Measurements from ENCODE around the gene YARS1.

Gene YARS1

DNA sequence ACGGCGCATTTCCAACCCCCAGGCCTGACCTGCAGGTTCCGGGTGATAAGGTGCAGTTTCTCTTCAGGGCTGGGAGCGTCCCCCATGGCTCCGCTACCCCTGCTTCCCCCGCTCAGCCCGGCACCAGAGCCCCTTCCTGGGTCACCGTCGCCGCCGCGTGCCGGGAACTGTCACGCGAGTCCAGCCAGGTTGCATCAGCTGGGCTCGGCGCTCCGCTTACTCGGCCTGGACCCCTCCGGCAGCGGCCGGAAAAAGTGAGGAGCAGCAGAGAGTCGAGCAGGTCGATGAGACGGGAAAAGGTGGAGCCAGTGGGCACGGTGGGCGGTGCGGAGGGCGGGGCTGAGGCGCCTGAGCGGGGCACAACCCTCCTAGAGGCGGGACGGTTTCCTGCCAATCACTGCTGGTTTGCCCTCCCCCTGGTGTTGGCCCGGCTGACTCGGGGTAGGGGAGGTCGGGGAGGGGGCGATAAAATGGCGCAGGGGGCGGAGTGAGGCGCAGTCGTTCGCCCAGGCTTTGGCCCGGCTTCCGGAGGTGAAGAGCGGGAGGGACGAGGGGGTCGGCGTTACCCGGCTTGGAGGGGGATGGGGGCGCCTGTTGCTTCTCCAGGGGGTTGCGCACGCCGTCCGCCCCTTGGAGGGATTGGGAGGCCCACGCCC, at the start of gene YARS1, which contains the start of gene S100PBP:
Gene YARS1, minus strand, starts transcription at position 200 of the 656 bp plus-strand sequence. Its CDS starts 114 bp downstream, at position 86.
Gene S100PBP, plus strand, starts transcription at position 495 of the 656 bp plus-strand sequence. CDS start 8,447 bp downstream, outside the sequence.
- DNase-seq (ENCODE audit: low read depth in 2 of 2) = peak; percentile 100

DNA sequence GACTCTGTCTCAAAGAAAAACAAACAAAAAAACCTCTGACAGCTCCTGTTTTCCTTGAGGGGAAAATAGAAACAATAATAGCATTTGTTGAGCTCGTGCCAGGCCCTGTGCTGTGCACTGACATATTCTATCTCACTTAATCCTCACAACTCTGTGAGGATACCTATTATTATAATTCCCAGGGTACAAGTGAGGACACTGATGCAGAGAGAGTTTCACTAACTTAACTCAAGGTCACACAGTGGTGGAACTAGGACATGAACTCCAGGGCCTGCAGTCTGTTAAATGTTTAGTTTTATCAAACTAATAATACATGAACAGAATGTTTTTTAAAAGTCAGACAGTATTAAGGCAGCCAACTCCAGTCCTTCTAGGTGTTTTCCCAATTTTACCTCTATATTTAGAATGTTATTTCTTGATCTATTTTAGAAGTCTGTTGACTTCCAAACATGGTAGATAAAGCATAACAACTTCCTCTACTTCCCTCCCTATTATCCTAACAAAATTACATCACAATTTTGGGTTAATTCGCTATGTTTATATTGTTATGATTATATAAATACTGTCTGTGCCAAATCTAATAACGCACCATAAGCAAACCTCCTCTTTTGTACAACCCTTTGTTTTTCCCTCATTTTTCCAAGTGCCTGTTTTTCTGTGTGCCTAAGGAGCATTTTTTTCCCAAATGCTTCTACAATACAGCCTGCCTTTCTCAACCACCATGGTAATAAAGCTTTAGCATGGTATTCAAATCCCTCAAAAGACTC, 48.7 kb upstream of the YARS1 start:
- no peak for DNase-seq (ENCODE audit: low read depth in 2 of 2)

DNA sequence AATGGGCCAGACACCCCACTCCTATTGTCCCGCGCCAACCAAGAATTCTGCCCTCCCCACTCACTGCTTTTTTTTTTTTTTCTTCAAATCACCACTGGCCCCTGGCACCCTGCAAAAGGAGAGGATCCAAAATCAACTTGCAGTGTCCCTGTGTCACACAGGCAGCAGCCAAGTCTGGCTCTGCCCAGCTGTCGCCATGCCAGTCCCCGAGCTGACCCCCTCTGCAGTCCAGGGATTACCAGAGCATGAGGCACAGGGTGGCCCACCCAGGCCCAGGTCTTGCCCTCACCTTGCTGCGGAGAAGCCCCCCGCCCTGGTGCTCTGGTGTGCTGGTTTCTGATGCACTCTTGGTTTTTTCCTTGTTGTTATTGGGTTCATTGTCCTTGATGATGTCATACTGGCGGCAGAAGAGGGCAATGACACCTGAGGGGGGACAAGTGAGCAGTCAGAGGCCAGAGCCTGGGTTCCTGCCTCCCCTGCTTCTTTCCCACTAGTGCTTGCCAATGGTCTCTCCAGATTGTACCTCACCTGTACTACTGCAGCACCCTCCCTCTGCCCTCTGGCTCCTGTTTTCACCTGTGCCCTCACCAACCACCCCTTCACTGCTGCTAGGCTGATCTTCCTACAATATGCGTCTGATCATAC, 47.3 kb upstream of the YARS1 start:
- DNase-seq (ENCODE audit: low read depth in 2 of 2) = no peak

DNA sequence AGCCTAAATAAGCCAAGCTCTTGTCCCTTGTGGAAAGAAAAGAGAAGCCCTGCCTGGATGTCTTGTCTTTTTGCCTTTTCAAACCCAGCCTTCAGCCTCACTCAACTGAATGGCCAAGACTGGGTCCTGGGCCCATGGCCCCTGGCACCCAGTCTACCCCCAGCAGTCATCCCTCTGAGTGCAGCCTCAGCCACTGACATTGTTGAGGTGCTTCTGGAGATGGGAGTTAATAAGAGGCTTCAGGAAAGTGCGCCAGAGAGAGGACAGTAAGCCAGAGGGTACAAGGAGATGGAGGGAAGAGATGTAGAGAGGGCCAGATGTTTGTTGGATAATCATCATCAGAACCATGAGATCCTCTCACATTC, 46.7 kb upstream of the YARS1 start:
- DNase-seq (ENCODE audit: low read depth in 2 of 2) = no peak

DNA sequence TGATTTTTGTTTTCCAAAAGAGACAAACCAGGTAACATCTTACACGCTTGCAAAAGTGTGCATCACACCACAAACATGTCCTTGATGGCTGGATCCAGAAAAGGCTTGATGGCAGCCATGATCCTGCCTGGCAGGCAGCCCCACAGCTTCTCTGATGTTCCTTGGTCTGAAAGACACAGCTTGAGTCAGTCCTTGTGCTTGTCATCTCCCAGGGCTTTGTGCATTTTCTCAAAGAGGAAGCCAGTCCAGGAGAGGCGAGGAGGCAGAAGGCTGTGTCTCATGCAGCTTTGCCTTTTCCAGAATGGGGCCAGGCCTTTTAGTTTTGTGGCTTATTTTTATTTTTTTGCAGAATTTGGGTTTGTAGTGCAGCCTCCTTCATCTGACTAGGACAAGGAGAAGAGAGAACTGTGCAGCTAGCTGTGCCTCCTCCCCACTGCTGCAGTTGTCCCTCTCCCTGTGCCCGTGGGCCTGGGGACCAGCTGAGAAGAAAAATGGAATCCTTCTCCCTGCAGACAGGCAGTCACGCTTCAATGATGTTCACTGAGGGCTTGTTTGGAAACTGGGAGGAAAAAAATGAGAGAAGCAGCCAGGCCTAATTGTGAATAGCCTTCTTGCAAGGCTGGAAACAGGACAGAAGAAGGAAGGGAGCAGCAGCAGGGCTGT, 46.2 kb upstream of the YARS1 start:
- no peak for DNase-seq (ENCODE audit: low read depth in 2 of 2)

DNA sequence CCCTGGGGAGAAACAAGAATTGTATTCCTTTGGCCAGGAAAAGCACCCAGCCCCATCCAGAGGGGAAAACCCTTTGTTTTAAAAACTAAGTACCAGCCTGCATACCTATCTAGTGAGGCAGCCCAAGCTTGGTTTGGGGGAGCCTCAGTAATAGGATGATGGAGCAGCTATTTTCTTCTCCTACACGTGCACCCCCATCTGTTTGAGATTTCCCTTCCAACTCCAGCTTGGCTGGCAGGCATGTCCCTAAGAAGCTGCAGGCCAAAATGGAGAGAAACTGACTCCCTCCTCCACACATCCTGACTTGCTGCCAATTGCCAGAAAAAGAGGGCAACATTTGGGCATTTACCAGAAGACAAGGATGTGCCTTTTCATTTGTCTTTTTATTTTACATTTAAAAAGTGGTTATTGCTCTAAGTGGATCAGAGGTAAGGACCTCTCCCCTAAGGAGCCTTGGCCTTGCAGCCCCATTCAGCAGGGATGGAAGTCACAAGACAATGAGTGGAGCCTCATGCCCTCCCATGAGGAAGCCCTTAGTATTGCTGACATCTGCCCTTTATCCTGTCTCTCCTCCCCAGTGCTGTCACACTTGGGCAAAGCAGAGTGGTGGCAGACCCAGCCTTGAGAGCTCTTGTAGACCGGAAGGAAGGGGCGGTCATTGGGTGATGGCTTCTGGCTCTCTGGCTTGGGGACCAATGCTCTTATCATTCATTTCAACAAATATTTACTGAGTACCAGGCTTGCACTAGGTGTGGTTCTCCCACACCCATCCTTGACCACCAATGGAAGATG, 44.9 kb upstream of the YARS1 start:
- no peak for DNase-seq (ENCODE audit: low read depth in 2 of 2)

DNA sequence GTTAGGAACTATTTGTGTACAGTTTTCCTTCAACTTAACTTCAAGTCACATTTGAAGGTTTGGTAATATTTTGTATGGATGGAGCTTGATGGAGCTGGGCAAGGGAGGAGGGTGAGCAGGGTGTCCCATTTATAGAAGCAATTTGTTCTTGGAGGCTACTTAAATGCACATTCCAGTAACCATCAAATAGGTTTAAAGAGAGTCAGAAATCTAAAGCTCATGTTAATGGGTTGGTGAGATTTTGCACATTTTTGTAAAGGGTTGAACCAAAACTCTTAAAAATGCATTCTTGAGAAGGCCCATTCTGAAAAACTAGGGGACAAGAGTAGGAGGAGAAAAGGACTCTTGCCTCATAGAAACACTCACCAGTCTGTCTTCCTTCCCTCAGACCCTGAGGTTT, 43.4 kb upstream of the YARS1 start:
- DNase-seq (ENCODE audit: low read depth in 2 of 2) = no peak

DNA sequence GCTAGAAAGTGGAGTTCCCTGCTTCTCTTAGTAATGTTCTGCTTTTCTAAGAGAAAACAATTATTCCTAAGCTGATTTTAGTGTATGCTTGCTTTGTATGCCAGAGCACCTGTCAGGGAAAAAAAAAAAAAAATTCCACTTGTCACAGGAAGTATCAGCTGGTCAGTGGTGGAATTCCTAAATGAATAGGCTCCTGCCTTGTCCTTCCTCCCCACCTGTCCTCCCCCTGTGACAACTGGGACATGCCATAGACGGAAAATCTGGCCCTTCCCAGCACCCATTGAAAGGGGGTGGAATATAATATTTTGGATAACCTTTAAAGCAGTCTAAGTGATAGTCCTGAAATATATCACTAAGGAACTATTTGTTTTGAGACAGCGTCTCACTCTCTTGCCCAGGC, 42.8 kb upstream of the YARS1 start:
- DNase-seq (ENCODE audit: low read depth in 2 of 2) = no peak

DNA sequence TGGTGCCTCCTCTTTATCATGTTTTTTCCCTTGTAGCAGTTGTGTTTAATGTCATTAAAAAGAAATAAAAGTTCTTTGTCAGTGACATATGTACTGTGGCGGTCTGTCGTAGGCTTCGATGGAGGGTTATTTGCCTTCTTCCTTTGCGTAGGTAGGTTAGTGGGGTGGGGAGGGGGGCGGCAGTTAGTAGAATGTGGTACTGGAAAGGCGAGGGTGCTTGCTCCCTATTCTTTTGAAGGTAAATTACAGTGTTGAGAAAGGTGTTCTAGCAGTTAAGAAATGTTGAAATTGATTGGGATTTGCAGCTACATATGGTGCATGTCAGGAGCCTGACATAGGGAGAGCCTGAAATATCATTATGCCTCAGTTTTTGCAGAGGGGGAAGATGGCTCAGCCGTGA, 41.6 kb upstream of the YARS1 start:
- no peak for DNase-seq (ENCODE audit: low read depth in 2 of 2)

DNA sequence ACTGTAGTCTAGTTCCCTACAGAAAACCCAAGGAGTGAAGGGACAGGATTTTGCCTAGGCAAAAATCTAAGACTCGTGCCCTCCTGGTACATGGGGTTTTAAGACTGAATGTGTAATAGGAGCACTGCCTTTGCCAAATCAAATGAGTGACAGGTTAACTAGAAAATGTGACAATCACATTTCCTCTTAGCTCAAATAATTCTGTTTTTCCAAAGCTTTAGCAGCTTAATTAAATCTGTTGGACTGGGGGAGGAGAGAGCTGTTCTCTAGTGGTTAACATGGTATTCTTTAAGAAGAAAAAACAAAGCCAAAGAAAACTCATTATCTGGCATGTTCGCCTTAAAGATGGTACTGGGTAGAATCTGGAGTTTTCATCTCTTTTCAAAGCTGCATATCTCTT, 41.0 kb upstream of the YARS1 start:
- DNase-seq (ENCODE audit: low read depth in 2 of 2) = no peak

DNA sequence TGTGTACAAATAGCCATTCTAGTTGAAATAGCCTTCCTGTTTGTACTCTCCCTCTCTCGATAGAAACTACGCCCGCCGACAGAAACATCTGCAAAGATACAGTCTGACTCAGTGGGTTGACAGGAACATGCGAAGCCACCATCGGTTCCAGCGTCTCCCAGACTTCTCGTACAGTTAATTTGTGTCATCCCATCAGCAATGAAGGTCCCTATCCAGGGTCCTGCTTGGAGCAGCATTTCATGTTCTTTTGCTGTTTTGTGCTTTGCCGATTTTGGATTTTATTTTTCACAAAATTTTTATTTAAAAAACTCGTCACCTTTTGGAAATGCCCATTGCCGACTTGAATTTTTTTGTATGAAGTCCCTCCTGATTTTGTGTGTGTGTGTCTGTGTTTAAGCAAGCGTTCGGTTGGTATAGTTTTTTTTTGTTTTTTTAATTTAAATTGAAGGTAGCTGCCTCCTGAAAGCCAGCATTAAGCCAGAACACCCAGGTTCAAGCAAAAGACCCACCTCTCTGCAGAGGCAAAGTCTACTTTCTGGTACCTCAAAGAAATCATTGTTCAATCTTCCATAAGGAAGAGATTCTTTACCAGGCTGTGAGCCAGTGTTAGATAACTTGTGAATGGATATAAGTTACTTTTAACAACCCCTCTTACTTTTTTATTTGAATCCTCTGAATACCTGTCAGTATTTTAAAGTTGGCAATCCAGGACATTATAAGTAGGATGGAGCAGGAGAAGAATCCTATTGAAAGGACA, 38.9 kb upstream of the YARS1 start:
- no peak for DNase-seq (ENCODE audit: low read depth in 2 of 2)

DNA sequence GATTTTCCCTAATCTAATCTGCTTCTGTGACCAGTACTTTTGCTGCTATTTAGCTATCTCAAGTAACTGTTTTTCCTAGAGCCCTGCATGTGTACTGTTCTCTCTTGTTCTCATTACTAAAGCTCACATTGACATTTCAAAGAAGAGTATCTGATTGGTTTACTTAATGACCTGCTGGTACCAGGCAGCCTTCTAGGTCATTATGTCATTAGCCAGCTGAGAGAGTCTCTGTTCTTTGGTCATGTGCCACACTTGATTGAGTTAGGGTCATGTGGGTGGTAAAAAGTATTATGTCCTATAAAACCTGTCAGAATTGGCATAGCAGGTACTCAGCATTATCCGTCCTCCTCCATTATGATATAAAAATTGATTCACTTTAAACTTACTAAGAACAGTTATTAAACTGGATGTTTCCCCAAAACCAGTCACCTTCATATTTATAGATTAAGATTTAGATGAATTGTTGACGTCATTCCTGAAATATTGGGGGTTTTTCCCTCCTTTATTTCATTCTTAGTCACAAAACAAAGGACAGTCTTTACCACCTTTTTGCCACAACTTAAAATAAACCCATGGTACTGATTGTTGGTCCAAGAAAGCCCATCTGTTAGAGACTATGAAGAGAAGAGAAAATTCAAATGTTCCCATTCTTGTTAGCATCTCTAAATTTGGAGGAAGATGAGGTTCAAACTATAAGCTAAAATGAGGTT, 31.4 kb upstream of the YARS1 start:
- no peak for DNase-seq (ENCODE audit: low read depth in 2 of 2)

DNA sequence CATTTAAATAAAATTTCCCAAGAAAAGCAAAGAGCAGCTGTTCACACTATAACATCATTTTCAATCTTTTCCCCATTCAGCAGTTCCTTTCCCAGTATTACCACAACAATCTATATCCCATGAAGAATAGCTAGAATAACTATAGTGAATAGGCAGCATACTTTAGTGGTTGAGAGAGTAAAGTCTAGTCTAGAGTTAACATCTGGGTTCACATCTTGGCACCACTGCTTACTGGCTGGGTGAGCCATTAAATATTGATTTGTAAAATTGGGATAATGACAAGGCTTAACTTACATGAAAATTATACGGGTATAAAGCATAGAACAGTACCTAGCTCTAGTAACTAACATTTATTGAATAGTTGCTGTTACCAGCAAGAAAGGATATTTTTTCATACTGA, 14.7 kb upstream of the YARS1 start:
- DNase-seq (ENCODE audit: low read depth in 2 of 2) = no peak

DNA sequence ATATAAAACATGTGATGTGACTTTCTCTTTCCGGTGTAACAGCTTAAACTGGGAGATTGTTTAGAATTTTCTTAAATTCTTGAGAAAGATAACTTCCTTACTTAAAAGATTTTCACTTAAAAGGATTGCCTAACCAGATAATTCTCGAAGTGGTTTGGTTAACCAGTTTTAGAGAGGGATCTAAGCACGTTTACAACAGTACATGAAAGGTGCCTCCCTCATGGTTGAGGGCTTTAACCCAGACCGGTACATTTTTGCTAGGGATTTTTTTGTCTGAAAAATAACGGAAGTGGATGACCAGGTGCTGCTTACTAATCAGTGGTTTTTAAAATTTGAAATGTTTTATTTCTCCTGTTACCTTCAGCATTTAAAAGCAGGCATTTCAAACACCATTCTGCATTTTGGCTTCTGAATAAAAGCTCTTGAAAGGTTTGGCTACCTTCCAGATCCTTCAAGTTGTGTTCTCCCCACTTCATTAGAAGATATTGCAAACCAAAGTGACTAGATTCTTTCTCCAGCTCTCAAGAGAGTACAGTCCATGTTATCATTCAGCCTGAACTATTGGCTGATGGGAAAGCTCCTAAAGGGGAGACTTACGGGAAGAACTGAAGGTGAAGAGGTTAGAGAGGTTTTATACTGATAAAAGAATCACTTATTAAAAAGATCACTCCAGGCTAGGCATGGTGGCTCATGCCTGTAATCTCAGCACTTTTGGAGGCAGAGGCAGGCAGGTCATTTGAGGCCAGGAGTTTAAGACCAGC, 13.1 kb upstream of the YARS1 start:
- DNase-seq (ENCODE audit: low read depth in 2 of 2) = no peak

DNA sequence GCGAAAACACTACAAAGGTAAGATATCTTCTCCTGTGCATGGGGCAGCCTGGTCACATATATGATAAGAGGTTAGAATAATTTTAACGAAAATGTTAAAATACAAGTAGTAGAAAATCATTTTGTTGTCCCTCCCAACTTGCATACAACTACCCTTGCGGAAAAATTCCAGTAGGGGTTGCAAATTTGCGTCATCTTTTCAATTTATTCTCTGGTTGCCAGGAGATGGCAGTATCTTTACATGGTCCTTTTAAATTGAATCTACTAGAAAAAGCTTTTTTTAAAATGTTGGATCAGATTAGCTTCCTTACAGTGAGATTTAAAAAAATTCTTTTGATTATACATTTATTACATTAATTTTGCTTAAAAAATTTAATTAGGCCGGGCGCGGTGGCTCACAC, 11.2 kb upstream of the YARS1 start:
- DNase-seq (ENCODE audit: low read depth in 2 of 2) = no peak

DNA sequence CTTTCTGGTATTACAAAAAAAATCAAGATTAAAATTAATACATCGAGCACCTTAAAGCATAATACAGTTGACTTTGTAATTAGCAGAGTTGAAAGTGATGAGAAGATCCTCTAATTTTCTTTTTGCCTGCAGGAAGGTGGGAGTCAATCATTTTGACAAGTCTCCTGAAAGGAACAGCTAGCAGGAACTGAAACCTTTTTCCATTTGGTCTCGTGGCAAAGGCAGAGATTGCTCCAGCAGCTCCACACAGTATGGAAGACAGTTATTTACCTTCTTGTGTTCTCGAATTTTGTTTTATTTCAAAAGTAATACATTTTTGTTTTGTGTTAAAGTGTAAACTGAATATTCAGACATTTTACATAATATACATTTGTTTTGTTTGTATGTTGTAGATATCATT, 8.0 kb upstream of the YARS1 start:
- no peak for DNase-seq (ENCODE audit: low read depth in 2 of 2)

DNA sequence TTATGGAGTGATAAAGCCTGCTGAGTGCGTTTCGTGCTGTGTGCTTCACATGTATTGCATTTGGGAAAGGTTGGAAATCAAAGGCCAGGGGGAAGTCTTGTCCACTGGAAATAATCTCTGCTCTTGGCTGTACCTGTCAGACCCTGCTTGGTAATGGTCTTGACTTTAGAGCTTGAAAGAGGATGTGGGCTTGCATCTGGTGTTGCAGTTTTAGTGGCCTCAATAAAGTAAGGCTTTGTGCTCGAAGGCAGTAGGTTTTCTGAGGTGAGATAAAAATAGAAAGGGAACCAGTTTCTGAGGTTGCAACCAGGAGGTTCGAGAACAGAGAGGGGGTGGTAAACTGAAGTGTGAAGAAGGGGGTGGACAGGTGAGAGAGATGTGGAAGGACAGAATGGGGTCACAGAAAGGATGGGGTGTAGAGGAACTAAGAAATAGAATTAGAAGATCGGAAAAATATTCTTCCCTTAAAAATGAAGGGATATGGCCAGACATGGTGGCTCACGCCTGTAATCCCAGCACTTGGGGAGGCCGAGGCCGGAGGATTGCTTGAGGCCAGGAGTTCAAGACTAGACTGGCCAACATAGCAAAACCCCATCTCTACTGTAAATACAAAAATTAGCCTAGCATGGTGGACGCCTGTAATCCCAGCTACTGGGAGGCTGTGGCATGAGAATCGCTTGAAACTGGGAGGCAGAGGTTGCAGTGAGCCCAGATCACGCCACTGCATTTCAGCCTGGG, 1.8 kb upstream of the YARS1 start:
- no peak for DNase-seq (ENCODE audit: low read depth in 2 of 2)
